ENCODE data around the gene SUB1.

GRCh38 chr5:32541241-32541640, 44.1 kb upstream of the SUB1 start:
- no peak for TF ChIP-seq GABPA (IDR thresholded peaks at IDR 0.05; ENCODE audit: low read depth)
- no peak for TF ChIP-seq CTCF (IDR thresholded peaks at IDR 0.05; ENCODE audit: insufficient read depth, low read length)
- no peak for TF ChIP-seq POLR2AphosphoS5 (IDR thresholded peaks at IDR 0.05; ENCODE audit: low read depth)
